ENCODE results near the gene YEATS2.
"Not testable (repeated sequence)": the region's sequence is repeated elsewhere in the genome, so short reads cannot be mapped to it uniquely, and the experiment has no call there.

The YEATS2 gene

DNA sequence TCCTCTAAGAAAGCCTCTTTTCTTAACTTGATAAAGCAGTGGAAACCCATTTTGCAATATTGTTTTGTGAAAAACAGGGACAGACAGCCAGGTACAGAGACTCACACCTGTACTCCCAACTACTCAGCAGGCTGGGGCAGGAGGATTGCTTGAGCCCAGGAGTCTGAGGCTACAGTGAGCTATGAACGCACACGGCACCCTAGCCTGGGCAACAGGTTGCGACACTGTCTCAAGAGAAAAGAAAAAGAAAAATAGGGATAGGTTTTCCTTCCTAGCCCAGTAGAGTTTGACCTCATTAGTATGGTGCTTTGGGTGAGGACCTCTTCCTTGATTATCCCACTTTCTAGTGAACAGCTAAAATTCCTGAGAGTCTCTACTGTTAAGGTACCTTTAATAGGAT lies 17.5 kb upstream of the YEATS2 start:
- H3K4me3 ChIP-seq (ENCODE audit: low read depth, low read length): no peak overlapping the region
- DNase-seq (ENCODE audit: low read depth): no peak
- TF ChIP-seq CTCF (IDR thresholded peaks at IDR 0.05; ENCODE audit: insufficient read depth, low read depth, low read length, missing control alignments): no peak

DNA sequence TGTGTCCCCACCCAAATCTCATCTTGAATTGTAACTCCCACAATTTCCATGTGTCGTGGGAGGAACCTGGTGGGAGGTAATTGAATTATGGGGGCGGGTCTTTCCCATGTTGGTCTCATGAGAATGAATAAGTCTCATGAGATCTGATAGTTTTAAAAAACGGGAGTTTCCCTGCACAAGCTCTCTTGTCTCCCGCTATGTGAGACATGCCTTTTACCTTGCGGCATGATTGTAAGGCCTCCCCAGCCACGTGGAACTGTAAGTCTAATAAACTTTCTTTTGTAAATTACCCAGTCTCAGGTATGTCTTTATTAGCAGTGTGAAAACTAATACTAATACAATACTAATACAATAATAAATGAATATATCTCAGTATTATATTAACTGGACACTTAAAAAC lies 9.9 kb upstream of the YEATS2 start:
- no peak for DNase-seq (ENCODE audit: low read depth)
- H3K4me3 ChIP-seq (ENCODE audit: low read depth, low read length): no peak overlapping the region
- no peak for TF ChIP-seq CTCF (IDR thresholded peaks at IDR 0.05; ENCODE audit: insufficient read depth, low read depth, low read length, missing control alignments)

- TF ChIP-seq CTCF (IDR thresholded peaks at IDR 0.05; ENCODE audit: insufficient read depth, low read depth, low read length, missing control alignments): no peak
- no peak for DNase-seq (ENCODE audit: low read depth)
- H3K4me3 ChIP-seq (ENCODE audit: low read depth, low read length): no peak overlapping the region
Observed at GRCh38 chr3:183688874-183689273, 8.7 kb upstream of the YEATS2 start.

DNA sequence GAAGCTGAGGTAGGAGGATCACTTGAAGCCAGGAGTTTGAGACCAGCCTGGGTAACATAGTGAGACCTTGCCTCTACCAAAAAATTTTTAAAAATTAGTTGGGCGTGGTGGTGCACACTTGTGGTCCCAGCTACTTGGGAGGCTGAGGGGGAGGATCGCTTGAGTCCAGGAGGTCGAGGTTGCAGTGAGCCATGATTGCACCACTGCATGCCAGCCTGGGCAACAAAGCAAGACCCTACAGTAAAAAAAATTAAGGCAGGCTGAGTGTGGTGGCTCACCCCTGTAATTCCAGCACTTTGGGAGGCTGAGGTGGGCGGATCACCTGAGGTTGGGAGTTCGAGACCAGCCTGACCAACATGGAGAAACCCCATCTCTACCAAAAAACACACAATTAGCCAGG lies 8.0 kb upstream of the YEATS2 start:
- not testable (repeated sequence) for H3K4me3 ChIP-seq (ENCODE audit: low read depth, low read length); DNase-seq (ENCODE audit: low read depth)

DNA sequence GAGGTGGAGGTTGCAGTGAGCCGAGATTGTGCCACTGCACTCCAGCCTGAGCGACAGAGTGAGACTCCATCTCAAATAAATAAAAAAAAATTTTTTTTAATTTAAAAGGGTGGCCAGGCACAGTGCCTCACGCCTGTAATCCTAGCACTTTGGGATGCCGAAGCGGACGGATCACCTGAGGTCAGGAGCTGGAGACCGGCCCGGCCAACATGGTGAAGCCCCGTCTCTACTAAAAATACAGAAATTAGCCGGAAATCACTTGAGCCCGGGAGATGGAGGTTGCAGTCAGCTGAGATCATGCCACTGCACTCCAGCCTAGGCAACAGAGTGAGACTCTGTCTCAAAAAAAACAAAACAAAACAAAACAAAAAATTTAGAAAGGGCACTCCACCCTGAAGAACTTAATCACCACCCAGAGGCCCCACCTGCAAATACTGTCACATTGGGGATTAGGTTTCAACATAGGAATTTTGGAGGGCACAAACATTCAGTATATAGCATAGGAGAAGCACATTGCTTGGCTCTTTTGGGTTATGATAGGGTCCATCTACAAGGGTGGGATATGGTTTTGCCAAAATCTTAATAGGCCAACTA lies 7.1 kb upstream of the YEATS2 start:
- no peak for TF ChIP-seq CTCF (IDR thresholded peaks at IDR 0.05; ENCODE audit: insufficient read depth, low read depth, low read length, missing control alignments)
- H3K4me3 ChIP-seq (ENCODE audit: low read depth, low read length): no peak overlapping the region
- no peak for DNase-seq (ENCODE audit: low read depth)

DNA sequence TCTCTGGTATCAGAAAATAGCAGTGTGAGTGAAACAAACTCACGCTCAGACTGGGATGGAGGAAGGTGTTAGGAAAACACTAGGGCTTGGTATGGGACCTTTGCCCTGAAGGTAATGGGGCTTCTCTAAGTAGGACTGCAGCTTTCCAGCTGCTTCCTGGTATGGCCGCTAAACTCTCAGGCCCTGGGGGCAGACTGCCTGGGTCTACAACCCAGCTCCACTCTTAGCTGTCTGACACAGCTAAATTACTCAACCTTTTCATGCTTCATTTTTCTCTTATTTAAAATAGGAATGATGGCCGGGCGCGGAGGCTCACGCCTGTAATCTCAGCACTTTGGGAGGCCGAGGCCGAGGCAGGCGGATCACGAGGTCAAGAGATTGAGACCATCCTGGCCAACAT lies 5.2 kb upstream of the YEATS2 start:
- no peak for DNase-seq (ENCODE audit: low read depth)
- no peak for TF ChIP-seq CTCF (IDR thresholded peaks at IDR 0.05; ENCODE audit: insufficient read depth, low read depth, low read length, missing control alignments)

GRCh38 chr3:183695569-183696364 lies 1.8 kb upstream of the YEATS2 start:
- no peak for TF ChIP-seq CTCF (IDR thresholded peaks at IDR 0.05; ENCODE audit: insufficient read depth, low read depth, low read length, missing control alignments)
- DNase-seq (ENCODE audit: low read depth): no peak
- no peak overlapping the region for H3K4me3 ChIP-seq (ENCODE audit: low read depth, low read length)

More for the DNA sequence above, 5.2 kb upstream of the YEATS2 start:
- H3K4me3 ChIP-seq (ENCODE audit: low read depth, low read length): no peak overlapping the region
